Right hindlimb (tissue), 1 donor: Measurements from ENCODE around the gene TTF1.
A peak's percentile ranks its signal among the peaks of the same experiment; 100 is the strongest.

Experiments used
- DNase-seq: peaks from one replicate; pipeline ENCODE4 v3.0.0-alpha.2; 2018

The TTF1 gene

DNA sequence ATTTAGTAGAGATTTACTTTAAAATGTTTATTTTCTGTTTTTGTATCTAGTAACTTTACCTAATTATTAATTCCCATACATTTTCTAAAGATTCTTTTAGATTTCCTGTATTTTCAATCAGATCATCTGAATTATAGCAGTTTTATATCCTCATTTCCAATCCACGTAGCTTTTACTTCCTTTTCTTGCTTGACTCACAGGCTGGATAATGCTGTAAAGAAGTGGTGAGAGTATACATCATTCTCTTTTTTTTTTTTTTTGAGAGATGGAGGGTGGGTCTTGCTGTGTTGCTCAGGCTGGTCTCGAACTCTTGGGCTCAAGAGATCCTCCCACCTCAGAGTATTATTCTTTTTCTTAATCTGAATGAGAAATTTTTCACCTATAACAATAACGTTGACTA lies 40.7 kb downstream of the TTF1 start:
- DNase-seq = no peak

- no peak for DNase-seq
These were observed 42.6 kb downstream of the TTF1 start for GRCh38 chr9:132364068-132364467.

GRCh38 chr9:132357764-132358163 lies 48.9 kb downstream of the TTF1 start:
- DNase-seq = no peak

DNA sequence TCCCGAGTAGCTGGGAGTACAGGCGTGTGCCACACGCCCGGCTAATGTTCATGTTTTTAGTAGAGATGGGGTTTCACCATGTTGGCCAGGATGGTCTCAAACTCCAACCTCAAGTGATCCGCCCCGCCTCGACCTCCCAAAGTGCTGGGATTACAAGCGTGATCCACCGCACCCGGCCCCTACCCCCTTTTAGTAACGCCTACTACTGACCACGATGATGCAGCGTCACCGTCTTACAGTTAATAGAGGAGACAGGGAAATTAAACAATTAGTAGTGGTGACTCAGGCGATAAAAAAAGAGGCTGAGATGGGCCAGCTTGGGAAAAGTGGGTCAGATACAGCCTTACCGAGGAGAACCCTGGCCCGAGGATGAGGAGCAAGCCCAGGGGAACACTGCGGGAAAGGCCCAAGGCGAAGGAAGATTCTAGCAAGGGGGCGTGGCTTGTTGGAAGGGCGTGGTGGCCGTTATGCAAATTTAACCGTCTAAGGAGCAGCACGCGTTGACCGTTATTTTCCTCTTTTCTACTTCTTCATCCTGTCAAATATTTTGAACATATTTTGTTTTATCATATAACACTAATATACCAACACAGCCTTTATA lies 50.2 kb downstream of the TTF1 start:
- DNase-seq = no peak

GRCh38 chr9:132354637-132355355 lies 51.8 kb downstream of the TTF1 start, which contains the start of gene SETX:
Gene SETX, minus strand, starts transcription at chr9:132354986. Its CDS starts 5,558 bp downstream, at chr9:132349428.
- peak; percentile 99 for DNase-seq

DNA sequence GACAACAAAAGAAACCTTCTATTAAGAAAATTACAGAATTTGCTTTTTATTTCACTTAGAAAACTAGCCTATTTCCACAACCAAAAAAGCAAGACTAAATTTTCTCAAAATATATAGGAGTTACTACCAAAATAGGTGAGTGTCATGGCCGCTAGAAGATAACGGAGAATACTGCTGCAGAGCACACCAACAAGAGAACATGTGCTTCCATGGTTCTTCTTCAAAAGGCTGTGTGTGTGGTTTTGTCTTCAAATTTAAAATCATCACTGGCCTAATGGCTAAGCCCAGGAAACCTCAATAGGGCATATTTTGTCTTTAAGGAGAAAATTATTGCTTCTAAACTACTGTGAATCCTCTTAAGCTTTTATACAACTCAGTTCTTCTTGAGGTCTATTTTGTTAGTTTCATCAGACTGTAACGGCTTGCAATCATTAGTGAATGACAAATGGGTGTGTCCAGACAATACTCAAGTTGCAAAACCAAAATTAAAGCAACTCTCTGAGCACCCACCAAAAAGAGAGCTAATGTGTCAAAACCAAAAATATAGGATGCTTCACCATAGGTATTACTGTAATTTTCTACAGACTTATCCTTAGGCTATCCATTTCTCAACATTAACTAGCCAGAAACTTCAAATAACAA lies 55.1 kb downstream of the TTF1 start:
- no peak for DNase-seq

DNA sequence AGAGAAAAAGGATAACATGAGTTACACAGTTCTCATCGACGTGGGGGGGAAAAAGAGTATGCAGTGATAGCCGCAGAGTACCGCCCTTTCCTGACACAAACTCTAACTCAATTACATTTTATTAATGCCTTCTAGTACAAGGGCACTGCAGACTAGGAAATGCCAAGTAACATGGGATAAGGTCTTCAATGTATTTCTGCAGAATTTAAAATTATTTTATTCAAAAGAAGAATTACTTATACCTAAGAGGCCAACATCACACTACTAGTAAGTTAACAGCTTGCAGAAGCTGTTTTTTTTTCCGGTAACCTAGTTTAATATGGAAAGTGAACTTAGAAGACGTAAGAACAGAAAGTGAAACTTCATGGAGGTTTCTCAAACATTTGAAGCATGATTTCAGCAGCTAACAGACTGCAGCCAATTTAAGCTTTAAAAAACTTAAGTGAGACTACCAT lies 55.8 kb downstream of the TTF1 start:
- DNase-seq = no peak

DNA sequence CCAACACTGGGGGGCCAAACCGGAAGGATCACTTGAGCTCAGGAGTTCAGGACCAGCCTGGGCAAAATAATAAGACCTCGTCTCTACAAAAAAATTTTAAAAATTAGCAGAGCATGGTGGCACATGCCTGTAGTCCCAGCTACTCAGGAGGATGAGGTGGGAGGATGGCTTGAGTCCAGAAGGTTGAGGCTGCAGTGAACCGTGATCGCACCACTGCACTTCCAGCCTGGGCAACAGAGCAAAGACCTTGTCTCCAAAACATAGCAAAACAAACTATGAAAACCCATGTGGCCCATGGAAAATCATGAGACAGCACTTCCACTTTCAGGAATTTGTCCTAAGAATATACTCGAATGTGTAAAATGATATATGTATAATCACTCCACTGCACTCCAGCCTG lies 58.0 kb downstream of the TTF1 start:
- no peak for DNase-seq

- no peak for DNase-seq
These were observed 60.5 kb downstream of the TTF1 start for GRCh38 chr9:132346177-132346576.

DNA sequence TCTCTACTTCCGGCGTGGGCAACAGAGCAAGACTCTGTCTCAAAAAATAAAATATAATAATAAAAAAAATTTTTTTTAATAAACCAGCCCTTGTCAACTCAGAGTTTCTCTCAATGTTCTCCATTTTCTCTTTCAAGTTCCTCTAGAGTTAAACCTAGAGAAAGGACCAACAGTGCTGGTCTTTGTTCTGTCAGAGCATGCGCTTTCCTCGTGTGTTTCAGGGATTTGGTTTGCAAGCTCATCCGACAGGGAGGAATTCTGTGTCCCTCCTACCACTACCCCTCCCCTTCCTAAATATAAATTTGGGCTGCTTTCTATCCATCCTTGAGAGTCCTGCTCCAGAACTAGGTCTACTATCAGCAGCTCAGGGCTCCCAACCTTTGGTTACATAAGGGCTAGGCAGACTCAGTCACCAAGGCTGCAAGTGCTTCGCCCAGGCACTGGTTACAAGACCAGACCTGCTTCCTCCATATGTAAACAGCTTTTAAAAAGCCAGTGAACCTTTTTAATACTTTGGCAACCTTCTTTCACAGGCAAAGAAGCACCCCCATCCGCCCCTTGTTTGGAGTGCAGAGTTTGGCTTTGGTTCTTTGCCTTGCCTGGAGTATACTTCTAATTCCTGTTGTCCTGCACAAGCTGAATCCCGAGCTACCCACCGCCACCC lies 65.3 kb downstream of the TTF1 start:
- DNase-seq = no peak

DNA sequence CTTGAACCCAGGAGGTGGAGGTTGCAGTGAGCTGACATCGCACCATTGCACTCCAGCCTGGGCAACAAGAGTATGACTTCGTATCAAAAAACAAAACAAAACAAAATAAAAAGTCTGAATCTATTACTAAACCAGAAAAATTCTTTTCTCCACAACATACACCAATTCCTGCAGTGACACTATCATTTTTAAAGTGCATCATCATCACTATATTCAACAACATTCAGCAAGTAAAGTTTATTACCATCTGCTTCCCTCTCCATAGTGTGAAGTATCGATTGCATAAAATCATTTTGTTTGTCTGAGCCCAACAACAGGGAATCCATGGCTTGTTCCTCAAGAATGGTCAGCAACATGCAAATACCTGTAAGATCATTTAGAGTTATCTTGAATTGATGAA lies 72.3 kb downstream of the TTF1 start:
- no peak for DNase-seq

DNA sequence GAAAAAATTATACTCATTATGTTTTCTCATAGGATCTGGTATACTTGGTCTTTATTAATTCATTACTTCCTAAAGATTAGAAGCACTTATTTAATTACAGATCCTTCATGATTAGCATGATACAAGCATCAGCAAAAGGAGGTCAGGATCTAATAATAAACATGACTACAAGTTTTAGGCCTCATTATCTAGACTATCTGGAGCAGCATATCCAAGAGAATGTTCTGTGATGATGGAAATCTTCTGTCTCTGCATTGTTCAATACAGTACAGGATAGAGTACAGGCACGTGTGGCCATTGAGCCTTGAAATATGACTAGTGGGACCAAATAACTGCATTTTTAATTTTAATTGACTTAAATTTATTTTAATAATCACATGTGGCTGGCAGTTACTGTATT lies 73.1 kb downstream of the TTF1 start:
- DNase-seq = no peak

DNA sequence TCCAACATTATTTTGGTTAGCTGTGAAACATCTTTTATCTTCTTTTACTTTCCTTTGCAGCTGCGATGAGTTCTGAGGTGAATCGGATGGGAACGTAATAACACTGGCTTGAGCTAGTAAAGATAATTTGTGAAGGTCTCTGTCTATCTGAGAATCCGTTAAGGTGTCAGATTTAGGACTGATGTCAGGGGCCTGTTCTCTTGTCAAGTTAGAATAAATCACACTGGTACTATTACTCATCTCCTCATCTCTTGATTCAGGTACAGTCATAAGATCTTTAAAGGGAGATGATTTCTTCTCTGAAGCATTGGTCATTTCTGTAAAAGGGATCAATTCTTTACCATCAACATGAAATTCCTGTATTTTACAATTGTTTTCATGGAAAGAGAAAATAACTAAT lies 78.1 kb downstream of the TTF1 start:
- no peak for DNase-seq

GRCh38 chr9:132327537-132327936 lies 79.1 kb downstream of the TTF1 start:
- DNase-seq = peak; percentile 21
